Brain pericyte (primary cell): Measurements from ENCODE around the gene INF2.

ENCODE experiments used
- DNase-seq: peaks from one replicate; pipeline ENCODE4 v3.0.0-alpha.2; 2012; ENCODE audit warnings: low read depth, low spot score

The INF2 gene

GRCh38 chr14:104702673-104703072, 13.3 kb downstream of the INF2 start:
- DNase-seq: no peak

- DNase-seq: no peak
Observed at GRCh38 chr14:104703269-104703668, 13.9 kb downstream of the INF2 start.

- no peak for DNase-seq
Observed at GRCh38 chr14:104704252-104704651, 14.8 kb downstream of the INF2 start.

- no peak for DNase-seq
Observed at GRCh38 chr14:104705340-104706047, 16.1 kb downstream of the INF2 start.

GRCh38 chr14:104706733-104707607, 17.6 kb downstream of the INF2 start:
- no peak for DNase-seq

- DNase-seq: no peak
Observed at GRCh38 chr14:104707608-104708595, 18.5 kb downstream of the INF2 start.

- DNase-seq: no peak
Observed at GRCh38 chr14:104708606-104709268, 19.3 kb downstream of the INF2 start.

- no peak for DNase-seq
Observed at GRCh38 chr14:104709387-104710039, 20.1 kb downstream of the INF2 start.

- DNase-seq: no peak
Observed at GRCh38 chr14:104710071-104710735, 20.8 kb downstream of the INF2 start.

GRCh38 chr14:104712881-104713734, 23.7 kb downstream of the INF2 start:
- DNase-seq: no peak

GRCh38 chr14:104714066-104714465, 24.6 kb downstream of the INF2 start:
- DNase-seq: no peak

- DNase-seq: no peak
Observed at GRCh38 chr14:104714681-104715080, 25.3 kb downstream of the INF2 start.

- DNase-seq: no peak
Observed at GRCh38 chr14:104715416-104715815, 26.0 kb downstream of the INF2 start.

- no peak for DNase-seq
Observed at GRCh38 chr14:104715871-104716270, 26.5 kb downstream of the INF2 start.

GRCh38 chr14:104717137-104717536, 27.7 kb downstream of the INF2 start:
- DNase-seq: no peak

GRCh38 chr14:104717646-104718045, 28.2 kb downstream of the INF2 start:
- no peak for DNase-seq

GRCh38 chr14:104718147-104718546, 28.7 kb downstream of the INF2 start:
- DNase-seq: no peak

- no peak for DNase-seq
Observed at GRCh38 chr14:104718871-104719270, 29.5 kb downstream of the INF2 start.

GRCh38 chr14:104719343-104719742, 29.9 kb downstream of the INF2 start:
- DNase-seq: no peak
